DMS153 (cell line): ENCODE data around the gene MBNL1.
"Not testable (repeated sequence)": the region's sequence is repeated elsewhere in the genome, so short reads cannot be mapped to it uniquely, and the experiment has no call there.

Experiments used
- DNase-seq: peaks from one replicate; lab custom pipeline; 2025; lab: John Stamatoyannopoulos, UW

MBNL1 gene

DNA sequence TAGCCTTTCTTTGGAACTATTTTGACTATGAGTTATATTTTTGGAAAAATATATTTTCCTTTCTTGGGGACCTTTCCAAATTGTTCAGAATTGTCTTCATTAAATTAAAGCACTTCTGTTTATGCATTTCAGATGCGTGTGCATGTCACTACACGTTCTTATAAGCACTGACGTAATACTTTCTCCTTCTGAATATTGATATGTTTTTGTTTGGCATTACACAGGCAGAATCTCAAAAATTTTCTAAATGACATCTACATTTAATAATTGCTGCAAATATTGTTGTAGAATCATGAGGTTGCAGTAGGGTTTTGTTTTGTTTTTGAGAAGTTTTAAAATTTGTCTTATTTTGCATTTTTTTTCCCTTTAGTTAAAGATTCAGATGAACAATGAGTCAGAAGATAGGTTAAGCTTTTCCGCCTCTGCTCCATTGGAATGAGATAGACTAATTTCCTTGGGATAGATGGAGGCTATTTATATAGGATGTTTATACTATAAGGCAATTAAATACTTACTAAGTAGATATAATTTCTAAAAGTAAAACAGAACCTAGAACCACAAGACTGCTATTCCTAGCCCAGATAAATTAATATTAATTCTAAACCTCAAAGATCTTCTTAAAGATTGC, 110.8 kb downstream of the MBNL1 start:
- DNase-seq: no peak

DNA sequence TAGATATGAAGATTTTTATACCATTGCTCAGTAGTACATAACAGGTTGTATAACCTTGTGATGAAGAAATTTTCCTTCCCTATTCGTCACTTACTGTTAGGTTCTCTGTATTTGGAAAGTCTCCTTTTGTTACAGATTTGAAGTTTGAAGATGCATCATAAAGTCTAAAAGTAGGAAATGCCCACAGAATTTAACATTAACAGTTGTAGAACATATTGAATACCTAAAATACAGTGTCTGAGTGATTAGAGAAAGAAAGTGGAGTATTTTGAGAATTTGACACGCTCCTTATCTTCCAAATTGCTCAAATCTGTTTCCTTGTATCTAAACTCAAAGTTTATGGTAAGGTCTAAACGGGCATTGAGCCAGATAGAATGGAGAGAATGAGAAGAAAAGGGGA, 111.3 kb downstream of the MBNL1 start:
- no peak for DNase-seq

DNA sequence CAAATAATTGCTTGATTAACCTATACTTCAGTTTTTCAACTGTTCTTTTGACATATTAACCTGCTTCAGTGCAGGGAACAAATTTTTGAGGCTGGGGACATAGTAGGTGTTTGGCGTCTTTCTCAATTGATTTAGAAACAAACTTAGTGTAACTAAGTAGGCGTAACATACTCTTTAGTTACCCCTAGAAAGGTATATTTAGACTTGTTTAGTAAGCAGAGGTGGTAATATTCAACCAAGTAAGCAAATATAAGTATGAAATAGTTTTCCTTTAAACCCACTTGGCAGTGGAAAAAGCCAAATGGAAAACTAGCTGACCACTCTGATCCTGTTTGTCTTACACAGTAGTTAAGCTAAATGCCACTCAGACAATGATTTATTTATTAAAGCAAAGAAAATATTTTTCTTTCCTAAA, 113.2 kb downstream of the MBNL1 start:
- DNase-seq: no peak

DNA sequence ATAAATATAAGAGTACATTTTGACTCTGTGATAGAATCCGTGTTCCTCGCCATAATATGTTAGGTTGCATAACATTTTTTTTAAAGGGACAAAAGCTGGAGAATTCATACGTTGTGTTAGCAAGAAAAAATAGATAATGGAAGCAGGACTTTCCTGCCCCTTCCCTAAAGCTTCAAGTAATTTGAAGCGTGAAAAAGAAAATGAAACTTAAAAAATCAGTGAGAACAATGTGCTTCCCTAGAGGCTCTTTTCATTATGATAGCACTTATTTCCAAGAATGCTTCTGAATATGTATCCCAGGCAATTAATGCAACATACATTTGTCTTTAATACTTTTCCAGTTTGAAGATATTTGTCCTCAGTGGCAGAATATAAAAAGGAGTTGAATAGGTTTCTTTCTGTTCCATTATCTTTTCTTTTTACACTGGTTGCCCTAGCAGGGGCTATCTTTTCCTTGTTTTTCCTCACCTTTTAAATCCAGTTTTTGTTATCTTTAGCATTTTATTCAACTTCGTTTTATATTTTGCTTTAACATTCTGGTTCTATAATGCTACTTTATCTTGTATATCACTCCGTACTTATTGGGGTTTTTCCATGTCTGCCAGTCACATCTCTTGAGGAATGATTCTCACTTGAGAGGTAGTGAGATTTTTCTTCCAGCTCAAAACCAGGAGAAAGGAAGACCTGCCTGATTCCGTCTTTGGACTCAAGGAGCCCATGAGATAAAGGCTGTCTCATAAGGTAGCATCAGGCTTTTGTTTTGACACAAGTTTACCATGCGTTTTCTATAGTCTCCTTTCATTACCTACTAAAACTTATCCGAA, 113.8 kb downstream of the MBNL1 start:
- no peak for DNase-seq

DNA sequence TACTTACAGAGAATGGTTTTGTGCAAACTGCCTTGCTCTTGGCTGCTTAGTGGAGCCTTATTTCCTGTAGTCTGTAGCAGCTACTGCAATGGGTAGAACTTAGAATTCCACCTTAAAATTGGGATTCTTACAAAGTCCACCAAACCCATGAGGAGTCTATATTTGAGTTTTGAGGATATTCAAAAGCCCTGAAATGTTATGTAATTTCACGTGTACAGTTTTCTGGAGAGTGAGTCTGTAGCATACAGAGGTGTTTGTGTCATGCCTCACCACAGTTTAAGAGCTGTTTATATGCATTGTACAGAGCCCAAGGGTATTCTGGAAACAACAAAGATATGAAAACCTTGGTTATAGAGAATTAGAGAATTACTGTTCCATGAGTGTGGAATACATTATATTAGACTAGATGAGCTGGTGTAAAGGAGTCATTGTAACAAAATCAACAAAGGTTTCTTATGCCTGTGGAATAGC, 114.4 kb downstream of the MBNL1 start:
- DNase-seq: no peak

DNA sequence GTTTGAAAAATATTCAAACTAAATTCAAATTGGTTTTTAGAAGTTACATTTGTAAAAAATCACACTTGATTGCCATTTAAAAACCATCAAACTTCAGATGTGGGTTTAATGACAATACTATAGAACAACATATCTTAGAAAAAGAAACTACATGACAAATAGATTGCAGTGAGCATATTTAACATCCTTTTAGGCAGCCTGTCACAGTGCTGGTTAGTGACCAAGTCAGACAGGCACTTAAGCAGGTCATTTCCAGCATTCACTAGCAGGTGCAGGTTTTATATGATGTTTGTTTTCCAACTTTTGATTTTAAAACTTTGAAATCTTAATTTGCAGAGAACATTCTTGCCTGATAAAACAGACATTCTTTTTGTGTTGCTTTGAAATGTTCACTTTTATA, 115.7 kb downstream of the MBNL1 start:
- DNase-seq: no peak

DNA sequence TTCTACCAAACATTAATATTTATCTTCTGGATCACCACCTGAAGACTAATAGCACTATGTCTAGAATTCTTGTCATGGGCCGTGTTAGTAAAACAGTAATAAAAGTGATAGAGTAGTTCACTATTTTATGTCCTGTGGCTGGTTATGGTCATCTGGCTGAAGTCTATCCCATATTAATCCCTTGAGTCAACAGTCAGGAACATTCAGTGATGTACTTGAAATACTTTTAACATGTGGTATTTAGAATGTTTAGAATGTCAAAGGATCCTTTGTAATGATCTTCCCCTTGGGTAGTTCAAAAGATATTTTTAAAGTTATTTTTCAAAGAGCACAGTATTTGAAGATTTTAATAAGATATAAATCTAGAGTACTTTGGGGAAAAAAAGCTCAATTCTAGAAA, 117.0 kb downstream of the MBNL1 start:
- DNase-seq: no peak

DNA sequence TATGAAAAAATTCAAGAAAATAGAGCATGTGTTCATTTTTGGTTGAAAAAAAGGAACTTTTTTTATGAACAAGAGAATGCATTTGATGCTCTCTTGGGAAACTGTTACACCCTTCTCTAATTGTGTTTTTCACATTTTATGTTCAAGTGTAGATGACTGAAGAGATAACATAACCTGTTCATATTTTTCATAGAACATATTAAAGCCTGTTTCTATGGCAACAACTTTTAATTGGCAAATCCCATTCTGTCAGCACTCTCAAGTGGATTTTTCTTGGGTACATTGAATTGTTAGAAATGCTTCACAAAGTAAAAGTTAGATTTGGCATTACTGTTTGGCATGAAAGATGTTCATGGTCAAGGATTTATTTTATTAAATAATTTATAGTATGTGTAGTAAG, 117.5 kb downstream of the MBNL1 start:
- no peak for DNase-seq

DNA sequence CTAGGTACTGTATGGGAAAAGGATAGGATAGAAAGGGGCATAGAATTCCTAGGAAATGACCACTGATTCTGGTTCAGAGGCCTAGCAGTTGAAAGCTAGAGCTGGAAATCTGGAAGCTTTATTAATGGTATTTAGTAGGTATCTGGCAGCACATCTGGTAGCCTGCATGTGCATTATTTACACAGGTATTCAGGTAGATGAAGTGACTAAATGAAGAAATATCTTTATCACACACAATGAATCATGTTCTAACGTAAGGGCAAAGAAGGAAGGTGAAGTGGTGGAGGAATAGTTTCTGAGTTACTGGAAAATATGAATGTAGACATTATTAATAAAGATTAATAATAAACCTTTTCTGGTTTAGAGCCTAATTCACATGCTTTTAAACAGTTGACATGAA, 119.9 kb downstream of the MBNL1 start:
- no peak for DNase-seq

DNA sequence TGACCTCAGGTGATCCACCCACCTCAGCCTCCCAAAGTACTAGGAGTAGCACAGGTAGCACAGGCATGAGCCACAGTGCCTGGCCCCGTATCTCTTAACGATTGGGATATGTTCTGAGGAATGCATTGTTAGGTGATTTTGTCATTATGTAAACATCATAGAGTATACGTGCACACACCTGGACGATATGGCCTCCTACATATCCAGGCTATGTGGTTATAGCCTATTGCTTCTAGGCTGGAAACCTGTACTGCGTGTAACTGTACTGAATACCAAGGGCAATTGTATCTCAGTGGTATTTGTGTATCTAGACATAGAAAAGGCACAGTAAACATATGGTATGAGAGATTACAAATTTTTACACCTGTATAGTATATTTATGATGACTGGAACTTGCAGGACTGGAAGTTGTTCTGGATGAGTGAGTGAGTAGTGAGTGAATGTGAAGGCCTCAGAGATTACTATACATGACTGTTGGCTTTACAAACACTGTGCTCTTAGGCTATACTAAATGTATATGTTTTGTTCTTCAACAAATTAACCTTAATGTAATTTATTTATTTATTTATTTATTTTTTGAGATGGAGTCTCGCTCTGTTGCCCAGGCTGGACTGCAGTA, 120.7 kb downstream of the MBNL1 start:
- DNase-seq: no peak

DNA sequence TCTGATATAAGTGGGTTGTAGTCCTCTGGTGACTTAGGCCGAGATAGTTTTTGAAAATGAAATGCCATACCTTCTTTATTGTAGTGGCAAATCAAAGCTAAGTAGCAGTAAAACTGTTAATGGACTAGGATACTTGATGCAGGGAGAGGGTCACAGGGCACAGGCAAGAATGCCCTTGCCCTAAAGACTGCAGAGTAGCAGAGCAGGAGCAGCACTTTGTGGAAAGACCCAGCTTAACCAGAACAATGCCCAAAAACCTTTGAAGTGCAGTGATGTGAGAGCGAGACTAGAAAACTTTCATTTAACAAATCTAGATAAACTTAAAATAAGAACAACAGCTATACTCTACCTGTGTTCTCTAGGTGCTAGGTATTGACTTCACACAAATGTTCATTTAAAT, 121.9 kb downstream of the MBNL1 start:
- DNase-seq: no peak

DNA sequence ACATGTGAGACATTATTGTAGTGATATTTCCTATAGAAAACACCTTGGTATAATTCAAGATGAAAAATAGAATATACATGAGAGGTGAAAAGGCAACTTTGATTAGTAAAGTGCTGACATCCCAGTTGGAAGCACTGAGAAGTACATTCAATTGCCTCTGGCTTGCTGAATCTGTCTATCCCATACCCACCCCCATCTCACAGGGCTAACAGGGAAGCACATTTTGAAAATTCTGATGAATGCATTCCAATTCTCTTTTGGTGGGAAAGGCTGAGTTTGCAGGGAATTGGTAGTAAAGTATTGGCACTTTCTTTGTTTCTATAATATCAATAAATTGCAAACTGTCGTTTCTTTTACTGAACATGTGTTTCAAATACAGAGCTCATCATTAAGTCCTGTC, 122.9 kb downstream of the MBNL1 start:
- DNase-seq: no peak

DNA sequence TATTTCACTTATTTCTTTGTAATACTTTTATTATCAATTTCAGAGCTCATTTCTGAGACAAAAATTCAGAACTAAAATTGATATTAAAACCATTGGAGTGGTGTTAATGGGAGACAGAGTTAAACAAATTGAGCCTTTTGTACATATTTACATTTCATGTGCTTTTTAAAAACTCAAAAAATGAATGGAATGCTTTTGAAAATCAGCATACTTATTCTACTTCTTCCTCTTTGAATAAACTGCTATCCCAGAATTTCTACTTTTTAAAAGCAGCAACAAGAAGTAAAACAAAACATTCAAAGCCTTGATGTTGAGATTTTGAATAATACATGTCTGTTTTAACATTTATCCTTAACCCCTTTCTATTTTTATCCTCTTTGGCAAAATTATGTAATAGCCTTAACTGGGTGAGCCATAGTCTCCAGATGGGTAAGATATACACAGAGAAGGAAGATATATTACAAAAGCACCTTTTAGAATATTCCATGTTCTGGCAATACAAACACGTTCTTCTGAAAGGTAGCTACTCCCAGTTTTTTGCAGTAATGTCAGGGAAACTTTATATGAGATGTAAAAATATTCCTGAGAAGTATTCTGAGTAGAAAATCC, 123.6 kb downstream of the MBNL1 start:
- no peak for DNase-seq

DNA sequence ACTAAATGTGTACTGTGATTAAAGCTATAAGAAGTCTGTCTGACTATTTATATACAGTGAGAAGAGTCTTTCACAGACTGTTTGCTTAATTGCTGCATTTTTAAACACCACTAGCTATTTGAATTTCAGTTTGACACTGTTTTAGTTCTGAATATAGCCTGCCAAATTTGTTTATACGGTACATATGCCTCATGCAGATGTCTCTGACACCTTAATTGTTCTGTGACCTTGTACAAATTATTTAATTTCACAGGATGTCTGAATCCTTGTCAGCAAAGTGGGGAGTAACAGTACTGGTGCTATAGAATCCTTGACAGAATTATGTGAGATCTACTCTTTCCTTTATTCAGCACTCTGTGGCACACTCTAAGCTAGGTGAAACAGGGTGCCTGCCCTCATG, 125.5 kb downstream of the MBNL1 start:
- no peak for DNase-seq

DNA sequence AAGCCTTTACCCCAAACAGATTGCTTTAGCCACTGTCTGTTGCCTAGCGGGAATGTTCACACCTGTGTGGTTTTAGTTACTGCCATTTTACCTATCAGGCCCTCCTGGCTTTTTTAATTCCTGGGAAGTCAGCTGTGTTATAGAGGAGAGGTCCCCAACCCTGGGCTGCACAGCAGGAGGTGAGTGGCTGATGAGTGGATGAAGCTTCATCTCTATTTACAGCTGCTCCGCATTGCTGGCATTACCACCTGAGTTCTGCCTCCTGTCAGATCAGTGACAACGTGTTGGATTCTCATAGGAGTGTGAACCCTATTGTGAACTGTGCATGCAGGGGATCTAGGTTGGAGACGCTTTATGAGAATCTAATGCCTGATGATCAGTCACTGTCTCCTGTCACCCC, 127.0 kb downstream of the MBNL1 start:
- no peak for DNase-seq

DNA sequence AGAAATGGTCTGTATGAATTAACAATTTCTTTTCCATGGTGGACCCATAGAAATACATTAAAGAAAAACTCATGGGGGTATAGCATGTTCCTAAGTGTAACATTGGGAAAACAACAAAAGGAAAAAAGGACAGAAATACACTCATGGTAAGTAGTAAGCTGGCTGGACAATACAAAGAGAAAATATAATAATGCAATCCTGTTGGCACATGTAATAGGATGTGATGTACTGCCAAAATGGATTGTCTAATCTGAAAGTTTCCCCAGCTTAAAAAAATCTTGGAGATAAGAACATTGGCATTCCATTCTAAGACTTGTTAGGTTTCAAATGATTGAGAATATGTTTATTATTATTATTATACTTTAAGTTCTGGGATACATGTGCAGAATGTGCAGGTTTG, 128.1 kb downstream of the MBNL1 start:
- DNase-seq: no peak

DNA sequence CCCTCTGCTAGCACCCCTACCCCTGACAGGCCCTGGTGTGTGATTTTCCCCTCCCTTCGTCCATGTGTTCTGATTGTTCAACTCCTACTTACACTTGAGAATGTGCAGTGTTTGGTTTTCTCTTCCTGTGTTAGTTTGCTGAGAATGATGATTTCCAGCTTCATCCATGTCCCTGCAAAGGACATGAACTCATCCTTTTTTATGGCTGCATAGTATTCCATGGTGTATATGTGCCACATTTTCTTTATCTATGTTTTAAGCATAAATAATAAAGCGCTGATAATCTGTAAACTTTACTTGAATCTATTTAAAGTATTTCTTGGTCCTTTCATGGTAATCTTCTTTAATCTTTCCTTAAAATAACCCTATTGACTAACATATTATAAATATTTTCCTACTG, 128.6 kb downstream of the MBNL1 start:
- DNase-seq: not testable (repeated sequence)

DNA sequence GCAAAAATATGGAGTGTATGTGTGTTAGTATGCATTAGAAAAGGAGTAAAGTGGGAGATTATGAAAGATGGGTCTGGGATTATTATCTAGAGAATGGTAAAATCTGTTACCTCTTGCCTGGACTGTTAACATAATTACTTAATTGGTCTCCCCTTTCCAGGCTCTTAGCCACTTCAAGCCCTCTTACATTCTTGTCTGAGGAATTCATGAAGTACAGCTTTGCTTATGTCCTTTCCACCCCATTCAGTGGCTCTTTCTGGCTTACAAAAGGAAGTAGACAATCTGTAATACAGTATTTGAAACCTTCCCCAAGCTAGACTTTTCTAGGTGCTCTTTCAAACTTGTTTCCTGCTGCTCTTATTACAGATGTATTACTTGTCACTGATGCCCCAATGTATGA, 129.8 kb downstream of the MBNL1 start:
- DNase-seq: no peak

DNA sequence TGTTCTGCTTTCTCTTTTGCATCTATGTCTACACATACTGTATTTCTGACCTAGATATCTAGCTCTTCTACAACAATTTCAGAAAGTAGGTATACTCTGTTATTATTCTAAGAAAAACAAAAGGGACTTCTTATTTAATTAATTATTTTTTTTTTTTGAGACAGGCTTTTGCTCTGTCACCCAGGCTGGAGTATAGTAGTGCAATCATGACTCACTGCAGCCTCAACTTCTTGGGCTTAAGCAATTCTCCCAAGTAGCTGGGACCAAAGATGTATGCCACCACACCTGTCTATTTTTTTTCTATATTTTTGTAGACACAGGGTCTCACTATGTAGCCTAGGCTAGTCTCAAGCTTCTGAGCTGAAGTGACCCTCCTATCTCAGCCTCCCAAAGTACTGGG, 130.6 kb downstream of the MBNL1 start:
- no peak for DNase-seq

DNA sequence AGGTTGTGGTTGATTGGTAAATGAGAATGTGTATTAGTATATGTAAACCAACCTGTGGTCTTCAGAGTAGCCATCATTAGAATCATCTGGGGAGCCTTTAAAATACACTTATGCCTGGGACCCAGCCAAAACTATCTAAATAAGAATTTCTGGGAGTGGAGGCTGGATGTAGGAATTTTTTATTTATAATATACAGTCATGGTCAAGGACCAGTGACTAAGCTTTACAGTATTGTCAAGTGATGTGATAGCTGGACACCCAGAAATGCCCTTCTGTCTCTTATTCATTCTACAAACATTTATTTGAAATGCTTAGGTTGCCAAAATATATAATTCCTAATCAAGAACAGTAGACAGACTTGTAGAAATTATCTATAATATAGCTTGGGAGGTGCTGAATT, 132.2 kb downstream of the MBNL1 start:
- no peak for DNase-seq

DNA sequence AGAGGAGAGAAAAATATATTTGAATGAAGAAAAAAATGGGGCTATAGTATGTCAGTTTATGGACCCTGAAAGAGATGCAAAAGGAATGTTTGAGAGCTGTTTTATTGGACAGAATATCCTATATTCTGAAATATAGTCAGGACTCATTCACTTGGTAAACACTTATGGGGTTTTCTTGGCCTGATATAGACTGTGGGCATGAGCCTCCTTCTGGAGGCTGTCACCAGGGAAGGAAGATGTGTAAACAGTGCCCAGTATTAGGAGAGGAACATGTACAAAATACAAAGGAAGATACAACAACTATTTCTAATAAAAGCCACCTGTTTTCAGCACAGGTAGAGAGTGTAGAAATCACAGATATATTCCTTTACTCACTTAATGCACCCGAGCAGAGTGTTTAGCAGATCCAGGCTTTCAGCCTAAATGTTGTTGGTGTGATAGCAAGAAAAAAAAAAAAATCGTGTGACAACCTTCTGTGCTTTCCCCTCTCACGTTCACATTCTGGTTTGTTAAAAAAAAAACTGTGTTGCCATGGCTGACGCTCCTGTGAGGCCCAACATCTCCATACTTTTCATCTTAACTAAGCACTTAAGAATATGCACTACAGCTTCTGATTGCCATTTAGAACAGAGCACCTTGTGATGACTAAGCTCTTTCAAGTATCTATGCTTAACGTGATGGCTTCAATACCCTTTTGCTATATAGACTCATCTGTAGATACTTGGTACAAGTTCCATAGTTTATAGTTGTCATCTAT, 134.1 kb downstream of the MBNL1 start:
- peak; percentile 13 for DNase-seq

DNA sequence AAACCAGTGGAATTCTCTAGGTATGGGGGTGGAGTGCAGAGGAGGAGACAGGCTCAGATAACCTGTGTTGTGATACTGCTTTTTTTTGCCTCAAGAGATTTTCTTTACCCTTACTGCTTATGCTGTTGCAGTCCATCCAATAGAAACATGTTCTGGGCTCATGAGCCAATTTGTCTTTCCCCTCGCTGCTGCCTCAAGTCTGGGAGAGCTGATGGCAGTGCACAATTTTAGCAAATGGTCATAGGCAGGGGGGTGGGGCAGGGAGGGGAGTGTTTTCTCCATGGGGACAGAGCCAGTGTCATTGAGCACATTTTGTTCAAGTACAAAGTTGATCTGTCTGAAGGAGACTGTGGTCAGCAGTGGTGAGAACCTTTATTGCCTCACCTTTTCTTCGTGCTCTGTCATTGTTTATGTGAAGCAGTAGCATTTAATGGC, 134.9 kb downstream of the MBNL1 start:
- DNase-seq: no peak
